Fibroblast of skin of abdomen (primary cell): ENCODE data around the gene FTSJ3.

ENCODE experiments used
- DNase-seq: peaks from one replicate; pipeline ENCODE4 v3.0.0-alpha.2; 2013

Gene FTSJ3

DNA sequence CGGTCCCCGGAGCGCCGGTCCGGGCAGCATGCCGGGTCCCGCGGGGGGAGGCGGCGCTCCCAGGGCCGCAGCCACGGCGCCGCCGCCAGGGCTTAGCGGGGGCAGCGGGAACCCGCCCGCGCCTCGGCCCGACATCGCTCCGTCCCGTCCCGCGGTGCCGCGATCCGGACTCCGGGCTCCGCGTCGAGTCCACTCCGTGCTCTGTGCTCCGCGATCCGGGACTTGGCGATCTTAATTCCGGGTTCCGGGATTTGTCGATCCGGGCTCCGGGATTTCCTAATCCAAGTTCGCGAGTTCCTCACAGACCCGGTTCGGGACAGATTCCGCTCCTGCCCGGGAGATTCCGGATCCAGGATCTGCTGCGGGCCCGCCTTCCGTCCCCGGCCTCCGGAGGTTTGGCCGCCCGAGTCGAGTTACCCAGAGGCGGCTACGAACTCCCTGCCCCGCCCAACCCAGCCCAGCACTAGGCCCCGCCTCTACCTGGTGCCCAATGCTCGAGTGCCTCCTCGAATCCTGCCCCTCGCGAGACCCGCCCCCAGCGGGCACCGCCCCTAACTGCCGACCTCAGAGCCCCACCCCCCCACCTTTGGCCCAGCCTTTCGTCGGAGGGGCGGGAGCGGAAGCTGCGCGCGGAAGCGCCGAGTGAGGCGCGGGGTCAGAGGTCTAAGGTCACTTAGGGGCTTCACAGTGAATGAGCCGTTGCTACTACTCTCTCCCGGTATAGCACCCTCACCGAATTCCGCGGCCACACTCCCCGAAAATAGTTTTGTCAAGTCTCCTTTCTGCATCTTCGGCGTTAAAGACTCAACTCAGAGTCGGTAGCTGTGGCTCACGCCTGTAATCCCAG lies 15.3 kb upstream of the FTSJ3 start, which contains the start of gene SMARCD2:
Gene SMARCD2 (minus strand): TSS at position 146 of the 847 bp plus-strand sequence. CDS start 11 bp downstream, at position 135.
- peak; percentile 100 for DNase-seq

DNA sequence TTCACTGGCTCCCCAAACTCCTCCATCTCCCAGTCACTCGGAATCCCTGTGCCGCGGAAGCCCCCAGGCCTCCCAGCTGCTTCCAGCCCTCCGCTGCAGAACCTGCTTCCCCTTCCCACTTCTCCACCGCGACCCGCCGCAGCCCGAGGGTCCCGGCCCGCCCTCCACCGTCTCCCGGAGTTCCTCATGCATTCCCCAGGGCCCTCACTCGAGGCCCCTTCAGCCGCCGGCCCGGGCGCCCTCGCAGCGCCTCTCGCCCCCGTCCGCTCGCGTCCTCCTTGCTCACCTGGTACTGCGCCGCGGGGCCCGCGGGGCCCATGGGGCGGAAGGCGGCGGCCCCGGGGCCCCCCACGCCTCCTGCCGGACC lies 14.7 kb upstream of the FTSJ3 start:
- DNase-seq = no peak

DNA sequence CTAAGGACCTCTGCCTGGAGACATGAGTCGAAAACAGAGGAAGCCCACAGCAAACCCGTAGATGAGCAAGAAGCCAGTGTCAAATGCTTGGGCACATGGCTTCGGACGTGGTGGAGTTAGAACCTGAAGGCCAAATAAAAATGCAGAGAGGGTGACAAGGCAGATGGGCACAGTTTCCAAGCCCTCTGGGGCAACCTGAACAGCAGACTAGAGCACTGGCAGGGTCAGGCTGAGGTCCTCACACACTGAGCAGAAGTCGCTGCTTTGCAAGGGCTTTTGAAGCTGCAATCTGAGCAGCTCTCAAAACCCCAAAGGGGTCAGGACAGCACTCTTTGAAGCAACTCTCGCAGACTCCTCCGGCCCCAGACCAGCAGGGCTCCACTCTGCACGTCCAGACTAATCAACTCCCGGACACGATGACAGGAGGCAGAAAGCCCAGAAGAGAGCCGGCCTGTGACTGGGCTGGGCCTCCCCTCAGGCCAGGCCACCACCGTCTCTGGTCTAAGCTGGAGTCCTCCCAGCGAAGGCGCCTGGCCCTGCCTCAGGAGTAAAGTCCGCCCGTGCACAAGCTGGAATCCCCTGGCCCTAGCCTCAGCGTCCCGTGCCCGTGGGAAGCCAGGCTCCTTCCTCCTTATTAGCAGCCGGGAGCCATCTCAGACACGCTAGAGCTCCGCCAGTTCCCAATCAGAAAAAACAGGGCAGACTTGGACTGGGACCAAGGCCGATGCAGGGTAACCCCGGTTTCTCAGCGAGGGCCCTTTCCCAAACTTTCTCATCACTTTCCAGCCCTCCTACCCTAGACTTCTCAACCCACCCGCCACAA lies 14.1 kb upstream of the FTSJ3 start:
- DNase-seq = peak; percentile 18

DNA sequence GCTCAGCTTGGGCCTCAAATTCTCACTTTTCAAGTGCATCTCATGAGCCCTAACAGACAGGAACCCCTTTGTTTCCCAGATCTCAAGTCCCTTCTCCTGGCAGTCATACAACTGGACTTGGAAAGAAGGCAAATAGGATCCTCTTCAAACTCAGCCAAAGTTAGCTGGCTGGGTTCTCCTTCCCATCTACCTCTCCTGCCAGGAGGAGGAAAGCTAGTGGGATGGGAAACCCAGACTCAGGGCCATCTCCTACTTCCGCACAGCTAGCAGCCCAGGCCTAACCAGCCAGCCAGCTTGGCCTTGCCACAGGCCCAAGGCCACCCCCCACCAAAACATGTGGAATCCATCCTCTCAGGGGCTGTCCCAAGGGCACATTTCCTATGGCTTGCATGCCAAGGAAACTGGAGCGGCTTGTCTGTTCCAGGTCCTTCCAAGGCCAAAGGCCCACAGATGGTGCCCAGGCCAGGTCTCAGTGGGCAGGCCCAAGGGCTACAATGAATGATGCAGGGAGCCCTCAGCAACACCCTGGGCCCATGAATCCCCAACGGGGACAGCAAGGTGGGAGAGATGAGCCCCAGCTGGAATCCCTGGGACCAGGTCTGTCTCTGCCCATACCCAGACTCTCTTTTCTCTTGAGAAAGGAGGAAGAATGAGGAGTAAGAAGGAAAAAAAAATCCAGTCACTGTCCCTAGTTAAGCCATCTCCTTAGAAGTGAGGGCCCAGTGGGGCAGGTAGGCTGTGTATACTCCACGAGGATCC lies 13.3 kb upstream of the FTSJ3 start:
- DNase-seq = peak; percentile 20

DNA sequence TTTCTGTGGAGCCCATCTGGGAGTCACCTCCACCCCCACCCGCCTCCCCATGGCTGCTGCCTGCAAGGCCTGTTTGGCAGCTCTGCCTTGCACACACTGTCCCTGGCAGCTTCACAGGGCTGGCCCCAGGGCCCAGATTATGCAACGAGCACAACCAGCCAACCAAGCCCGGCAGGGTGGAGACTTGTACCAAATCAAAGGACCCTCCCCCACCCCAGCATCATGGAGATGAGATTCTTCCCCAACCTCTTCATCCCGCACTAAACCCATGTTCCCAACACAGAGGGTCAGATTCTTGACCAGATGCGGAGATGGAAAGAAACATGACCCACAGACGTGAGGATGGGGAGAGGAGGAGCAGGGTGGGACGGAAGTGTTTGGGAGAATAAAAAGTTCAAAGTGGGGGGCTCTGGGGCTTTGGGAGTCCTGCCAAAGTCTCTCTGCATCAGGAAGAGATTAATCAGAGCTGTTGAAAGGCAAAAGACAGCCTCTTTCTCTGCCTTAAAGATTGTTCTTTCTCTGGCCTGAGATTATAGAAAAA lies 11.2 kb upstream of the FTSJ3 start:
- DNase-seq = peak; percentile 86

DNA sequence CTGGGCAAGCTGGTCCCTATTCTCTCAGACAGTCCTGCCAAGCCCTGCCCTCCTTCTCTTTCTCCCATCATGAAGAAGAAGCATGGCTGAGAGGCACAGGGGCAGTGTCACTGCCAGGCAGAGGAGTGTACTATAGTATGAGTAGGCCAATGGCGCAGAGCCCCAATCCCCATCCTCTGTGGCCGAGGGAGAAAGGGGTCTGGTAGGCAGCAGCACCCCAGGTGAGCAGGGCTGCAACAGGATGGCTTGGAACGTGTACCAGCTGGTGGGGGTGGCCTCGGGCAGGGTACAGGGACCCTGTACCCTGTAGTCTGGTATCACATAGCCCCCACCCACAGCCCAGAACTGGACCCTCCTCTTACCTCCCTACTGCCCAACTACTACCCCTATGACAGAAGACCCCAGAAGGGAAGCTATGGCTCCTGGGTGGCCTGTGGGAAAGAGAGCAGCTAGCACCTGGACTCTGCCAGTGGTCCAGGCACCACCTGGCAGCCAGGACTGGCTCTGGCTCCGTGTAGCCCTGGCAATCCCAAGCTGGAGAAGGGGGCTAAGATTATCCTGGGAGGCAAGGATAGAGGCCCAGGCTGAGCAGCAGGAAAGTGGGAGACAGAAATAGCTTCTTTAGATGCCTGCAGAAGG lies 10.6 kb upstream of the FTSJ3 start:
- DNase-seq = no peak

DNA sequence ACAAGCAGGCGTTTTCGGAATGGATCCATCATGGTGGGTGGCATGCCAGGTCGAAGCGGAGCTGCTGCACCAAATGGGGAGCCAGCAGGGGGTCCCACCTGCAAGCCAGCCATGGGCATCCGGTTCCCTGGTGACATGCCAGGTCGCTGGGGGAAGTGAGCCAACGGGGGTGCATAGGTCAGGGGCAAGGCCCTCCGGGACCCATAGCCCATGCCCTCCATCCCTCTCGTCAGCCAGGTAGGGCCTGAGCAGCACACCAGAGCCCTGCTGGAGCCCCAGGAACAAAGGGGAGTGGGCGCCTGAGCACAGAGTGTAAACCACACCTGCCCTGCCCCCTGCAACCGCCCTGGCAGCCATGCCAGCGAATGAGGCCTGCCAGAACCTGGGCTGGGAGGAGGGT lies 10.0 kb upstream of the FTSJ3 start:
- no peak for DNase-seq

DNA sequence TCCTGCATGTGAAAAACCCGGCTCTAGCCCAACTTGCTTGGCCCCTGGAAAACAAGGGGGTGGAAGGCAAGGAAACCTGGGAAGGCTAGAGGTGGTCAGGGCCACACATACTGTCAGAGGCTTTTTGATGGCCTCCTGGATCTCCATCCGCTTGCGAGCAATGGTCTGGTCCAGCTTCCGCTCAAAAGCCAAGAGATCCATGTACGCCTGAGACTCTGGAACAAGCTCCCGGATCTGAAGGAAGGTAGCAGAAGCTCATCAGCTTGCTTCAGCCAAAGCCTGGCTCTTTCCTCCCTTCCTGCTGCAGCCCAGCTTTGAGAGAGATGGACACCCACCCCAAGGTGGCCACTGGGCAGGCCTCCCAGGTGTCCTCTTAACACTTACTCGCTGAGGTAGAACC lies 9.3 kb upstream of the FTSJ3 start:
- no peak for DNase-seq

DNA sequence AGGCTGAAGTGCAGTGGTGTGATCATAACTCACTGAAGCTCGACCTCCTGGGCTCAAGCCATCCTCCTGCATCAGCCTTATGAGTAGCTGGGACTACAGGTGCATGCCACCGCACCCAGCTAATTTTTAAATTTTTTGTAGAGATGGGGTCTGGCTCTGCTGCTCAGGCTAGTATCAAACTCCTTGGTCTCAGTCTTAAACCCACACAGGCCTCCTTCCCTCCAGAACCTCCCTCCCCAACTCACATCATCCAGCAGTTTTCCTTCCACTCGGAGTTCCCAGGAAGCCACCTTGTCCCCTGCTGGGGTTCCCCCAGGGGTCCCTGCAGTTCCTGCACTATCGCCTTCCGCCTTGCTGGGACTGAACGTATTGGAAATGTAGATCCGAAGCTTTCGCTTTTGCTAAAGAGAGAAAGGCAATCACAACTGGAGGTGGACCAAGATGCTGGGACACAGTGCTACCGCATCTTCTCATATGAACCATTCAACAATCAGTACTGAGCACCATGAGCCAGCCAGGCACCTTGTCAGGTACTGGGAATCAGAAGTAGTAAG lies 7.8 kb upstream of the FTSJ3 start:
- DNase-seq = no peak

DNA sequence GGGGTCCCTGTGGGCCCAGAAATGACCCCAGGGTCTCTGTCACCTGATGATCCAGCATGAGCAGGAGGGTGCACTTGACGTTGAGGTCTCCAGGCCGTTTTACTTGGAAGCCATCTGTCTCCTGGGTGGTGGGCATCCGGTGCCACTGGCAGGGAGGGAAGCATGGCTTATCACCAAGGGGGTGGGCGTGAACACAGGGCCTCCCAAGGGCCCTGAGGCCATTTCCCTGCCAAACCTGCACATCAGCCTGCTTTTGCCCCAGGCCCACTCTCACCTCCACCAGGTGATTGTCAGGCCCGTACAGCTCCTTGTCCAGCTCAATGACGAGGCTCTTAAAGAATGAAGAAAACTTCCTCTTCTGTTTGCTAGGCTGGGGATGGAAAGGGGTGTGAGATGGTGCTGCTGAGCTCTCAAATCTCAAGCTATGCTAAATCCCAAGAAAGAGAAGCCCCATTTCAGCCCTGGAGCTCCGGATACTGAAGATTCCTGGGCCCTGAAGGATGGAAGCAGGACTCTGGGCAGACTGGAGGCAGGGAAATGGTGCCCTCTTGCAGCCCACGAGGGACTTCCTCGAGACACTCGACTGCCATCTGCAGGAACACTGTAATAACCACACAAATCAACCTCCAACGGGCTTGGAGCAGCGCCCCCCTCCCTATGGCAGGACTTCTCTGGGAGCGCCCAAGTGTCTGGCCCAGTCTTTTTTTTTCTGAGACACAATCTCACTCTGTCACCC lies 7.1 kb upstream of the FTSJ3 start:
- peak; percentile 78 for DNase-seq

DNA sequence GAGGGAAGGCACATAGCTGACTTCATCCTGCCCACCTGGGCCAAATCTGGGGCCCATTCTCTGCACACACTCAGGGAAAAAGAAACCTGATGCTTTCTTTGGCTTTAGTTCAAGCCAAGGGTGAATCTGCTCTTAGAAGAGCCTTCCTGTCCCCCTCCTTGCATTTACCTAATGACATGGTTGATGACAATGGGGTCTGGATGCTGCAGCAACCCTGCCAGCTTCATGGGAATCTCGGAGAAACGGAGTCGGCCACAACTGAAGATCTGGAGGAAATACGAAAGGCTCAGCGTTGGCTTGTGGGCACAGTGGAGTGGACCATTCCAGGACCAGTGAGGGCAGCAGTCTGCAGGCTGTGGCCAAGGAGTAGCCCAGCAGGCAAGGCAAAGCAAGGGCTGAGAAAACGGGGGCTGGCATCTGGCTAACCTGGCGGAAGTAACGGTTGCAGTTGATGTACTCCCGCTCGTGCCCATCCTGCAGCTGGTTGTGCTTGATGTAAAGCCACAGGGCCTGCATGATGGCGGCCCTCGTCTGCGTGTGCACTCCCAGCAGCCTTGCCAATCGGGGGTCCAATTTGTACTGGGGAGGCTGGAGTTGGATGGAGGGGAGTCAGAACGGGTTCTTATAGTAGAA lies 6.4 kb upstream of the FTSJ3 start:
- no peak for DNase-seq

DNA sequence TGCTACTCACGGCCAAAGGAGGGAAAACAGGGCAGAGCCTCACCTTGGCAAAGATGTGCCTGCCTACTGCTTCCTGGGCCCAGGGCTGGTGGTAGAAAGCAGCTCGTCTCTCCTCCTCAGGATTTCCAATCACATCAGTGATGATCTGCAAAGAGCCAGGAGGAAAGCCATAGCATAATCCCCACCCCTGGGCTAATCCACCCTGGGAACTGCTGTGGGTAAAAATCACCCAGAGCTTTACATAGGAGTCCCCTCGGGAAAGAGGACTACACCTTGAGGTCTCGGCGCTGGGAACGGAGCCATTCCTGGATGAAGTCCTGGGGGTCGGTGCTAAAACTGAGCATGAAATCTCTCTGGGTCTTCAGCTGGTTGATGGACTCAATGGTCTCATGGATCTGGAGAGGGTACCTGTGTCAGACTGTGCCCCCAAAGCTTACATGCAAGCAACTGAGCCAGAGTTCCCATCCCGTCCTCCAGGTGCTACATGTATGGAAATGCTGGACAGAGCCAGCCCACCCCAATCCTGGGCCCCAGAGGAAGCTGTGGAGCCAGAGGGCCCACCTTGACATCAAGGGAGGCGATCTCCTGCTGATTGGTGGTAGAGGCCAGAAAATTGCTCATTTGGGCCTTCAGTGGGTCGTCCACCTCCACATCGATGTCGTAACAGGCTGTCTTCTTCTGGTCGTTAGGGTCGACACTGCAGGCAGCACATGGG lies 5.7 kb upstream of the FTSJ3 start:
- no peak for DNase-seq

DNA sequence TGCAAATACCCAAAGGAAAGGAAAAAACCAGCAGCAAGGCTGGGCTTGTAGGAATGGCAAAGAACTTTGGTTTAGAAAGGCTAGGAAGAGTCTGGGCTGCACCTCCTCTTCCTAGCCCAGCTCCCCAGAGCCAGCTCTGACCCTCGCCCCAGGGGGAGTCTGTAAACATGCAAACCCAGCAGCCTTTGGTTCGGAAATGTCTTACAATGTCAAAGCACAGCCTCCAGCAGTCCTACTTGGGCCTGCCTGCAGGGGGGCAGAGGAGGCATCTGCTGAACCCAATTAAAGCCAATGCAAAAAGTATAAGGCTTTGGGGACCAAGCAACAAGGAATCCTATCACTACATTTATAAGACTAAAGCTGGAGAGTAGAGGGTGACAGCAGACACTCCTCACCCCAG lies 5.0 kb upstream of the FTSJ3 start:
- DNase-seq = no peak

DNA sequence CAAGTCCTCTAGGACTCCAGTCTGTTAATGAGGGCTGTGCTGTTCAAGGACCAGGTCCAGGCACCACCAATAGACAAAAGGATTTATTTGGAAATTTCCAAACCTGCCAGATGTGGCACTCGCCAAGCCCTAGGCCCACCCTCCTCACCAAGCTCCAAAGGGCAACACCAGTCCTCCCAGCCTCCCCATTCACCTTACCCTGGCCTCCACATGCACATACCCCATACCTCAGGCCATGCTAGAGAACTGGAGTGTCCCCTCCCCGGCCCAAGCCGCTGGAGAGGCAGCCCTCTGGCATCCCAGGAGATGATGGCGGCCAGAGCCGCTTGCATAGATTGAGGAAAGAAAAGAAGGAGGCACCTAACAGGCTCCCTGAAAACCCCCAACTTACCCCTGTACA lies 4.6 kb upstream of the FTSJ3 start:
- no peak for DNase-seq

DNA sequence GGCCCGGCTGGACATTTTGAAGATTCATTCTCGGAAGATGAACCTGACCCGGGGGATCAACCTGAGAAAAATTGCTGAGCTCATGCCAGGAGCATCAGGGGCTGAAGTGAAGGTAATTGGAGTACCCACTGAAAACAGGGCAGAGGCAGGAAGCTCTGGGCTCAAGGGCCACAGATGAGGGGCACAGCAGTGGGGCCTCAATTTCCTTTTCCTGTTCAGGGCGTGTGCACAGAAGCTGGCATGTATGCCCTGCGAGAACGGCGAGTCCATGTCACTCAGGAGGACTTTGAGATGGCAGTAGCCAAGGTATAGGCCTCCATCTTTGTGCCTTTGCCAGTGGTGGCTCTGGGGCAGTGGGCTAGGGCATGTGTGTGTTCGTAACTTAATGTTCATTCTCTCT lies 4.0 kb upstream of the FTSJ3 start:
- DNase-seq = no peak

DNA sequence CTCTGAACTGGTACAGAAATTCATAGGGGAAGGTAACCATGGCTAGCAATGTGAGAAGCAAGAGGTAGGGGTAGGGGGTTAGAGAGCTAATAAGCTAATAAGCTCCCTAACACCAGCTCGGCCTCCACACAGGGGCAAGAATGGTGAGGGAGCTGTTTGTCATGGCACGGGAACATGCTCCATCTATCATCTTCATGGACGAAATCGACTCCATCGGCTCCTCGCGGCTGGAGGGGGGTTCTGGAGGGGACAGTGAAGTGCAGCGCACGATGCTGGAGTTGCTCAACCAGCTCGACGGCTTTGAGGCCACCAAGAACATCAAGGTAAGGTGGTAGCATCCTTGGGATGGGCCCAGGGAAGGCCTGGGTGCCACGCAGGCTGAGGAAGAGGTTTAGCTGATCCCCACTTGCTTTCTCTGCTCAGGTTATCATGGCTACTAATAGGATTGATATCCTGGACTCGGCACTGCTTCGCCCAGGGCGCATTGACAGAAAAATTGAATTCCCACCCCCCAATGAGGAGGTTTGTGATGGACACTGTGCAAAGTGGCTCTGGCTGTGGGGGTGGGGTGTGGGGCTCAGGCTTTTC lies 3.5 kb upstream of the FTSJ3 start:
- no peak for DNase-seq

DNA sequence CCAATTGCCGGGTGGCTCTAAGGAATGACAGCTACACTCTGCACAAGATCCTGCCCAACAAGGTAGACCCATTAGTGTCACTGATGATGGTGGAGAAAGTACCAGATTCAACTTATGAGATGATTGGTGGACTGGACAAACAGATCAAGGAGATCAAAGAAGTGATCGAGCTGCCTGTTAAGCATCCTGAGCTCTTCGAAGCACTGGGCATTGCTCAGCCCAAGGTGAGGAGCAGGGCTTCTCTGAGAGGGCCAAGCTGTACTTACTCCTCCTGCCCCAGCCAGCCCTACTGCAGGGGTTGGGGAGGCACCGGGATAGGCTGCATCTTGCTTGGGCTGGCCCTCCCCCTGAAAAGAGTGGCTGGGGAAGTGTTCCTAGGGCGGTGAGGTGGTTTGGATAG lies 2.8 kb upstream of the FTSJ3 start:
- no peak for DNase-seq

DNA sequence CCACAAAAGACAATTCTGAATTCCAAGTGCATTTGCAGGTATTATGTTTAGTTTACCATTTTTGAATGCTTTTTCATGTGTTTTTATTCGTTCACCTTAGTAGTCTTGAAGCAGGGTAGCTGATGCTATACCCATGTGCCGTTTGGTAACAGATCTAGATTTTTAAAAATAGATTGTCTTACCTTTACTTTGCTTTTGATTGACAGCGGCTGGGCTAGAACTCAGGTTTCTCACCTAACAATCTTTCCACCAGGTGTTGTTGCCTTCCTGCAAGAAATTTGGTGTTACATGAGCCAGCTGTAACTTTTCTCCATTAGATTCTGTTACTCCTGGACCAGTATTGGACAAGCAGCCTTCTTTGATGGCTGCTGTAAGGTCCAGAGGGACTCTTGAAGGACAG lies 1.5 kb upstream of the FTSJ3 start:
- DNase-seq = no peak

DNA sequence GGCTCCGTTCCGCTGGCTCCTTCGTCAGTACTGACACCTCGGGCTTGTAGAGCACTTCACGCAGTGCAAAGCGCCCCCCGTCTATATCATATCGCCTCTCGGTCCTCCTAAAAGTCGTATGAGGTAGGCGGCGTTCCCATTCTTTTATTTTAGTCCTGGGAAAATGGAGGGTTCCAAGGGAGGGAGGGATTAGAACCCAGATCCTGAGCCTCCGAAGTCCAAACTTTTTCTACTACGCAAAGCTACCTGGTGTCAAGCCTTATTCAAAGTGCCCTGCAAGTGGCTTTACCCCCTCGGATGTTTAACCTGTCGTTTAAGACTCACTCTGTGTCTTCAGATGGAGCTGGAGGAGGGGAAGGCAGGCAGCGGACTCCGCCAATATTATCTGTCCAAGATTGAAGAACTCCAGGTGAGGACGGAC lies 348 bp upstream of the FTSJ3 start:
- DNase-seq = no peak
